Muscle of leg (tissue), 11 donors: ENCODE measurements around the gene FAM20B. TPM values are rescaled to one million over a fixed set of nuclear protein-coding genes. Genes with fewer than 3 reads are reported as not detected.
A peak's percentile ranks its signal among the peaks of the same experiment; 100 is the strongest.
"Not testable (repeated sequence)": the region's sequence is repeated elsewhere in the genome, so short reads cannot be mapped to it uniquely, and the experiment has no call there.

Experiments
- DNase-seq: peaks from one replicate; pipeline ENCODE4 v3.0.0; 2013
- H3K27ac ChIP-seq: one replicate; pipeline ENCODE4 v1.5.1; 2013; ENCODE audit warnings: mild to moderate bottlenecking, low read length, control low read depth
- H3K27me3 ChIP-seq: one replicate; pipeline ENCODE4 v1.6.1; 2013; ENCODE audit warnings: low read length; ENCODE audit not compliant: control insufficient read depth, insufficient read depth
- H3K36me3 ChIP-seq: one replicate; pipeline ENCODE4 v1.6.1; 2013; ENCODE audit warnings: low read length; ENCODE audit not compliant: control insufficient read depth, insufficient read depth
- H3K4me1 ChIP-seq: one replicate; pipeline ENCODE4 v1.6.1; 2013; ENCODE audit warnings: low read length; ENCODE audit not compliant: control insufficient read depth, insufficient read depth
- H3K4me3 ChIP-seq: one replicate; pipeline ENCODE4 v1.5.1; 2013; ENCODE audit warnings: low read length, control low read depth
- H3K9me3 ChIP-seq: replicated peaks from 2 replicates; pipeline ENCODE4 v1.6.1; 2013; ENCODE audit warnings: low read depth, low read length; ENCODE audit not compliant: control insufficient read depth
- WGBS: methylation state at CpG from one replicate; pipeline ENCODE4 v1.1.5; 2013; ENCODE audit warnings: missing lambda C conversion rate; ENCODE audit not compliant: insufficient coverage; 5-methylcytosine and 5-hydroxymethylcytosine counted together
- polyA plus RNA-seq, 8 donors: library from polyadenylated mRNA; unstranded; fragments of 120-200 nt; gene quantifications; one replicate each; pipeline versions ENCODE4 v1.2.1 to v1.2.3, GENCODE V29; 2013; ENCODE audit warnings: inconsistent platforms in 1 of 8, low replicate concordance in 1 of 8; ENCODE audit not compliant: insufficient read length in 8 of 8, insufficient read depth in 1 of 8
- total RNA-seq: library from RNA; stranded (reverse); fragments of 120-200 nt; gene quantifications from one replicate; pipeline ENCODE4 v1.2.4, GENCODE V29; 2013

FAM20B gene
- total and polyA plus RNA-seq, 9 donors, result 20.7 to 35.2 (median 28.1) TPM

DNA sequence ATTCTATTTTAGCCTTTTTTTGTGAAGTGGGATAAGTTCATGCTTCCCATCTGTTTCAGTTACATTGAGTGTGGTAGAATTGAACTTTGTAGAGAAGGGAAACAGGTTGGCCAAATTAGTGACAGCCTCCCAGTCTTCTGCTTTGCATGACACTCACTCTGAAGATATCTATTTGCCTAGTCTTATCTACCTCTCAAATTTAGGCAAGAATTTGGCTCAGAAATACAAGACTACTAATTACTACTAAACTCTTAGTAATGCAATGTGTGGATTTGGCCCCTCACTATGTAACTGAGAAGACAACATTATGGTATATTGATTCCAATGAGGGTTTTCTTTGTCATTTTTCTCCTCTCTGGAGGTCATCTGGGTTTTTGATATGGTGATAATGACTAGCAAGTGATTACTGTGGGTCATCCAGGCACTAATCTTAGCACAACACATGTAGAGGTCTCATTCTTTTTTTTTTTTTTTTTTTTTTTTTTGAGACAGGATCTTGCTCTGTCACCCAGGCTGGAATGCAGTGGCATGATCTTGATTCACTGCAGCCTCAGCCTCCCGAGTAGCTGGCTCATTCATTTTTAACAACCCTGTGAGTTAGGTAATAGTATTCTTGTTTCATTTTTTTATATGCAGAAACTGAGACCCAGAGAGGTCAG, 6.3 kb downstream of the FAM20B start:
- Histone ChIP-seq H3K27me3 (no peaks in the 10 kb centered on the region), H3K4me1 (peaks cover 4% of the 10 kb centered on the region), H3K9me3 (no peaks in the 10 kb centered on the region), H3K4me3 (no peak overlapping the region), H3K27ac (no peak overlapping the region), H3K36me3 (no peaks in the 10 kb centered on the region)
- no peak for DNase-seq
- no CpG with 5 or more reads among the region's 1 CpG for WGBS

DNA sequence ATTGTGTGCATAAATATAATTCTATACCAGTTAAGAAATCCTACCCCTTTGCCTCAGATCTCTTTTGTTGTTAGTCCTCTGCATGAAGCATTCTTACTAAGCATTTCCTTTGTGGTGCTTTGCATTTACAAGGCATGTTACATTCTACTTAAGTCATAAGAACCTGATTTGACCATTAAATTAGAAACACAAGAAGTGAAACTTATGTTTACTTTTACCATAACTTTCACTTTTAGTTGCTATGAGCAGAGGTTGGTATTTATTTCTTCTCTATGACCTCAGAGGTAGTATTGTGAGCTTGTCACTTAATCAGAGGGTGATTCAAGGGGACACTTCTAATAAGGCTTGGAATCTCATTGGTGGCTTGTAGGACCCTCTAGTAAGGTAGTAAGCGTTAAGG, 9.0 kb downstream of the FAM20B start:
- DNase-seq, result peak; percentile 16
- Histone ChIP-seq H3K9me3 (no peaks in the 10 kb centered on the region), H3K4me1 (peaks cover 4% of the 10 kb centered on the region), H3K27me3 (no peaks in the 10 kb centered on the region), H3K4me3 (no peak overlapping the region), H3K27ac (no peak overlapping the region), H3K36me3 (no peaks in the 10 kb centered on the region)
- WGBS, result no CpG with 5 or more reads among the region's 1 CpG

DNA sequence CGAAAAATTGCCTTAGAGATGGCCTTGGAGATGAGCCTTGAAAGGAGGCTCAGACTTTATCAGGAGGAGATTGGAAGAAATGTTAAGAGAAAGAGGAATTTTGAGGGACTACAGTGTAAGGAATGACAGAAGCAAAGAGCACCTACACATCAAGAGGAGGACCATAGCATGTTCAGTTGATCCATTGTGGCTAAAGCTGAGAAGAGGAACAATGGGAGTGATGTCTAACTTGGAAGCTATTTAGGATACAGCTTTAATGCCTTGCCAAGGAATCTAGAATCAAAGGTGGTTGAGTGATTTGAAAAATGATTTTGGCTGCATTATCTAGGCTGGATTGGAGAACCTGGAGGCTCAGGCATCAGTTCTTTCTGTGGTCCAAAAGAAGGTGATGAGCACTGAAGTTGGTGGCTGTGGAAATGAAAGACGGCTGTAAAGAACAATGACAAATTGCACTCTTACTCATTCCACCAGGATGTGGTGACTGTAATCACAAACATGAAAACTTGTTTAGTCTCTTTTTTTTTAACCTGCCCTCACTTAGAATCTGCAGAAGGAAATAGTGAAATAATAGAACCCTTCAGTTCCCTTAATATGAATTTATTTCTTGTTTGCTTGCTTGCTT, 11.3 kb downstream of the FAM20B start:
- Histone ChIP-seq H3K4me1 (peaks cover 4% of the 10 kb centered on the region), H3K27me3 (no peaks in the 10 kb centered on the region), H3K4me3 (no peak overlapping the region), H3K36me3 (no peaks in the 10 kb centered on the region), H3K27ac (no peak overlapping the region), H3K9me3 (no peaks in the 10 kb centered on the region)
- no peak for DNase-seq
- 100% methylated on average over 1 of the region's 2 CpGs for WGBS

DNA sequence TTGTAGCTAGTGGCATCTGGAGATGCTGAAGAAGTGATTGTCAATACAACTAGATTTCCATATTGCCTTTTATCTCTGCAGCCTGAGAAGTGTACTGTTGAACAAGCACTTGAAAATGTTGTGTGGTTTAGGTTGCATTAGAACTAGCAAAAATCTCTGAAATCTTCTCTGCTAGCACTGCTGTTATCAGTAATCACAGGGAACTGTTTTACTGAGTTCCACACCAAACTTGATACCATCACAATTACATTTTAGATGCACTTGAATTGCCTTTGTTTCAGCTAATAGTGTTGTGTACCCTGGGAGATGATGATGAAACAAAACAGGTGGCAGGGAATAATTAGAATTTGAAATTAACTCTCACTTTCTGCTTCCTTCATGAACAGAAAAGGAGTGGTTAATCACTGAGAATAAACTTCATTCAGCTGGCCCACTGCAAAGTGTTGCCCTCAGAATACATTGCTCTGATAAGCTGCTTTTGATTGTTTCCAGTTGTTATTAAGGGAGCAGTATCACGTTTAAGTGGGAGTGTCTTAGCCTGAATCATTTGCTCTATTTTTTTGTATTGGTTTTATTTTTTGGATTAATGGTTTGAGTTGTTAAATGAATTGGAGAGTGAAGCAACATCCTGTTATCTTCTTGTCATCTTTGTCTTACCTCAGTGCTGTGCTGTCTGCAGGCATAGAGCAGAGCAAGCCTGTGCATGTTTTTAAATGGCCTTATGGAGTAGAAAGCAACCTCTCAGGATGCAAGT, 13.0 kb downstream of the FAM20B start:
- H3K4me3 ChIP-seq, result no peak overlapping the region
- H3K27ac ChIP-seq, result no peak overlapping the region
- no peak for DNase-seq
- no CpG with 5 or more reads among the region's 1 CpG for WGBS
- H3K4me1 ChIP-seq, result peaks cover 9% of the 10 kb centered on the region
- H3K27me3 ChIP-seq, result no peaks in the 10 kb centered on the region
- H3K9me3 ChIP-seq, result no peaks in the 10 kb centered on the region
- no peaks in the 10 kb centered on the region for H3K36me3 ChIP-seq

DNA sequence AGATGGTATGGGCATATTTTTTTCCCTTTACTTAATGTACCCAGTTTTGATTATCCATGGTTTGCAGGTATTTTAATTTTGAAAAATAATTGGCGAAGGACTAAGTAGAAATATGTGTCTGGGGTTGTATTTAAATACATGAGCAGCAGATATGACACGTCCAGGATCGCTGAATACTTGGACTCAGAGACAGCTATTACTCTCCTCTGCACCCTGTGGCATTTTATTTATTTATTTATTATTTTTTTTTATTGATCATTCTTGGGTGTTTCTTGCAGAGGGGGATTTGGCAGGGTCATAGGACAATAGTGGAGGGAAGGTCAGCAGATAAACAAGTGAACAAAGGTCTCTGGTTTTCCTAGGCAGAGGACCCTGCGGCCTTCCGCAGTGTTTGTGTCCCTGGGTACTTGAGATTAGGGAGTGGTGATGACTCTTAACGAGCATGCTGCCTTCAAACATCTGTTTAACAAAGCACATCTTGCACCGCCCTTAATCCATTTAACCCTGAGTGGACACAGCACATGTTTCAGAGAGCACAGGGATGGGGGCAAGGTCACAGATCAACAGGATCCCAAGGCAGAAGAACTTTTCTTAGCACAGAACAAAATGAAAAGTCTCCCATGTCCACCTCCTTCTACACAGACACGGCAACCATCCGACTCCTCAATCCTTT, 13.9 kb downstream of the FAM20B start:
- H3K9me3 ChIP-seq, DNase-seq, H3K27me3 ChIP-seq, H3K27ac ChIP-seq, H3K4me3 ChIP-seq, H3K36me3 ChIP-seq, H3K4me1 ChIP-seq: not testable (repeated sequence)
- 82% methylated on average over 2 of the region's 9 CpGs for WGBS

DNA sequence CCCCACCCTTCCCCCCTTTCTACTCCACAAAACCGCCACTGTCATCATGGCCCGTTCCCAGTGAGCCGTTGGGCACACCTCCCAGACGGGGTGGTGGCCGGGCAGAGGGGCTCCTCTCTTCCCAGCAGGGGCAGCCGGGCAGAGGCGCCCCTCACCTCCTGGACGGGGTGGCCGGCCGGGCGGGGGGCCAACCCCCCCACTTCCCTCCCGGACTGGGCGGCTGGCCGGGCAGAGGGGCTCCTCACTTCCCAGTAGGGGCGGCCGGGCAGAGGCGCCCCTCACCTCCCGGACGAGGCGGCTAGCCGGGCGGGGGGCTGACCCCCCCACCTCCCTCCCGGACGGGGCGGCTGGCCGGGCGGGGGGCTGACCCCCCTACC, 14.5 kb downstream of the FAM20B start:
- not testable (repeated sequence) for H3K27ac ChIP-seq, H3K4me1 ChIP-seq, H3K4me3 ChIP-seq, H3K9me3 ChIP-seq, H3K27me3 ChIP-seq, H3K36me3 ChIP-seq, DNase-seq
- WGBS, result 100% methylated on average over 2 of the region's 27 CpGs

DNA sequence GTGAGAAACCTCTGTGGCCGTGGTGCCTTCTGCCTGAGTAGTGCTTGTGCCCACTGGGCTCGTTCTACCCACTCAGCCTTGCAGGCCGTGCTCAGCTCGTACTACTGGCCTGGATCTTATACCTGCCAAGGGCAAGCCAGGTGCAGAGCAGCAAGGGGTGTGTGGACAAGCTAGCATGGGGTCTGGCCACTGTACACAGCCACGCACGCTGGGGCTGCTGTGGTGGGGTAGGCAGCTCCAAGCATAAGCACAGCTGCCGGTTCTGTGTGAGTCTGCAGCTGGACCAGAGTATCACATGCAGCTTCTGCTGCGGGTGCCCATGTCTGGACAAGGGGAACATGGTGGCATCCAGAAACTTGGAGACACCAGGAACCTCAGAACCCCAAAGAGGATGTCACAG, 16.4 kb downstream of the FAM20B start:
- no peak overlapping the region for H3K4me3 ChIP-seq
- H3K27me3 ChIP-seq, result no peaks in the 10 kb centered on the region
- WGBS, result 94% methylated on average over 8 of the region's 8 CpGs
- H3K36me3 ChIP-seq, result no peaks in the 10 kb centered on the region
- peaks cover 5% of the 10 kb centered on the region for H3K4me1 ChIP-seq
- H3K9me3 ChIP-seq, result no peaks in the 10 kb centered on the region
- no peak for DNase-seq
- no peak overlapping the region for H3K27ac ChIP-seq

DNA sequence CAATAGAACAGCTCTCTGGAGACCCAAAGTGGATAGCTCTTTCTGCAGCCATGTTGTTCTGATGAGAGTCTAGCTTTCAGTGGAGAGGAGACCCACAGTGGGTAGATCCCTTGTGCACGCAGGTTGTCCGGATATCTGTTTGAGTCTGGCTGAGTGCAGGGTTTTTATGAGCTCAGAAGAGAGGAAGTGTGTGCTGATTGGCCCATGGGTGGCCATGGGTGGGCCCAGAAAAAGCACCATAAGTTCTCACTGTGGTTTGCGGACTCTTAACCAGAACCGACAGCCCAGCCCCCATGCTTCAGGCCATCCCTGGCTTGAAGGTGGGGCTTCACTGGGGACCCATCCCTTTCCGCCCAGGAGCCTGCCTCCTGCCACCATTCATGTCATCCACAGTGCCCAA, 17.0 kb downstream of the FAM20B start:
- H3K27ac ChIP-seq, result no peak overlapping the region
- H3K27me3 ChIP-seq, result no peaks in the 10 kb centered on the region
- H3K36me3 ChIP-seq, result no peaks in the 10 kb centered on the region
- no peak overlapping the region for H3K4me3 ChIP-seq
- H3K9me3 ChIP-seq, result no peaks in the 10 kb centered on the region
- peaks cover 5% of the 10 kb centered on the region for H3K4me1 ChIP-seq
- no peak for DNase-seq
- 100% methylated on average over 4 of the region's 5 CpGs for WGBS

DNA sequence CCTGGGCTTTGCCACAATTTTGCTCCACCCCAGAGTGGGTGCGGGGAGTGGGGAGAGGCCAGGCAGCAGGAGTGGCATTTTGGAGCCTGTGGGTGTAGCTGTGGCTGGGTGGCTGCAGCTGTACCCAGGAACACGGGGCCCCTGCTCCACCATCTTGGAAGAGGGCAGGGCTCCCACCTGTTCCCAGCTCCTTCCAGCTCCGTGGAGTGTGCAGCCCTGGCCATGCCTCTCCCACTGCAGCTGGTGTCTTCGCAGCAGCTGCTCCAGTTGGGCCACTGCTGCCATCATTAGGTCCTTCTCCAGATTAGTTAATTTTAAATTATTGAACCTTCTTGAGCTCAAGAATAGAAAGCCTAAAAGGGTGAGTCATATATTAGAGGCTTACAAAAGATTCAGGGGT, 17.6 kb downstream of the FAM20B start:
- peak; percentile 30 for DNase-seq
- peaks cover 5% of the 10 kb centered on the region for H3K4me1 ChIP-seq
- WGBS, result 63% methylated on average over 2 of the region's 4 CpGs

DNA sequence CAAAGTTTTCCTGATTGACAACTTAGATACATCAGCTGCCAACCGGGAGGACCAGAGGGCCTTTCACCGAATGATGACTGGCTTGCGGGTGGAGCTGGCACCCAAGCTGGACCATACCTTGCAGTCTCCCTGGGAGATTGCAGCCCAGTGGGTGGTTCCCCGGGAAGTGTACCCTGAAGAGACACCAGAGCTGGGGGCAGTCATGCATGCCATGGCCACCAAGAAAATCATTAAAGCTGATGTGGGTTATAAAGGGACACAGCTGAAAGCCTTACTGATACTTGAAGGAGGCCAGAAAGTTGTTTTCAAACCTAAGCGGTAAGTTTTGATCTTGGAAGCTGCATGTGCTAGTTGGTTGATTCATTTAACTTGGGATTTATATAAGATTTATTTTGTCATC, 18.2 kb downstream of the FAM20B start:
- Histone ChIP-seq H3K9me3 (no peaks in the 10 kb centered on the region), H3K4me1 (peaks cover 5% of the 10 kb centered on the region), H3K27ac (no peak overlapping the region), H3K4me3 (no peak overlapping the region), H3K36me3 (no peaks in the 10 kb centered on the region), H3K27me3 (no peaks in the 10 kb centered on the region)
- 98% methylated on average over 4 of the region's 5 CpGs for WGBS
- no peak for DNase-seq

More for the DNA sequence above, 17.6 kb downstream of the FAM20B start:
- Histone ChIP-seq H3K27me3 (no peaks in the 10 kb centered on the region), H3K9me3 (no peaks in the 10 kb centered on the region), H3K36me3 (no peaks in the 10 kb centered on the region), H3K4me3 (no peak overlapping the region), H3K27ac (no peak overlapping the region)
